Measurements from ENCODE around the gene TMEM203. TPM values are rescaled to one million over a fixed set of nuclear protein-coding genes. Genes with fewer than 3 reads are reported as not detected.

The TMEM203 gene
- total RNA-seq, 1 donor from 2014 or later, result 26.6 TPM

DNA sequence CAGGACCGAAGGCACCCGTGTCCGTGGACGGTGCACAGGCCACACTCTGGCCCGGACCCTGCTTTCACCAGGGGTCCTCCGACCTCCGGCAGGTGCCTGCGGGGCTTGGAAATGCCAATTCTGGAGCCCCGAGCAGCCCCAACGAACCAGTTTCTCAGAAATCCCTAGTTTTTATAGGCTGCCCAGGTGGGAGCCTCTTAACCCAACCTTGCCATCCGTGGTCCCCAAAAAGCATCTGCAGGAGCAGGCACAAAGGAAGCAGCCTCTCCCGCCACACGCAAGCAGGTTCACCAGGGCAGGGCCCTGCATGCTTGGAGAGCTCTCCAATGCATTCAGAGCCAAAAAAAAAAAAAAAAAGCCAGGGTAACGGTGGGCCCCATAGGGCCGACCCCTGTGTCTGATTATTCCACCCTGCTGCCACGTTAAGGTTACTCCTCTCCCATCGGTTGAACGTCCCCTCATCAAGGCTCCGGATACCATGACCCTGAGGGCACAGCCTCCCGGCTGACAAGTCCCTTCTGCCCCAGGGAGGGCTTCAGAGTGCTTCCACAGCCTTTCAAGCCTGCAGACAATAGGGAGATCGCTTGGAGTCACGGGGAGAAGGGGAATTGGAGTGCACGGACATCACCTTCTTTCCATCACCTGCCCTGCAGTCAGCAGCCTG lies 4.1 kb downstream of the TMEM203 start:
- Histone ChIP-seq H3K27ac (peak overlapping the region; percentile 85), H3K9me3 (no peaks in the 10 kb centered on the region), H3K27me3 (ENCODE audit: low read depth) (no peaks in the 10 kb centered on the region), H3K4me3 (peak overlapping the region; percentile 69), H3K36me3 (no peaks in the 10 kb centered on the region), H3K4me1 (peaks cover 60% of the 10 kb centered on the region)
- no peak for DNase-seq
- ATAC-seq, result no peak
- intact Hi-C loops (cut with DNase I), result no loop called here
- TF ChIP-seq, protein P1, sequence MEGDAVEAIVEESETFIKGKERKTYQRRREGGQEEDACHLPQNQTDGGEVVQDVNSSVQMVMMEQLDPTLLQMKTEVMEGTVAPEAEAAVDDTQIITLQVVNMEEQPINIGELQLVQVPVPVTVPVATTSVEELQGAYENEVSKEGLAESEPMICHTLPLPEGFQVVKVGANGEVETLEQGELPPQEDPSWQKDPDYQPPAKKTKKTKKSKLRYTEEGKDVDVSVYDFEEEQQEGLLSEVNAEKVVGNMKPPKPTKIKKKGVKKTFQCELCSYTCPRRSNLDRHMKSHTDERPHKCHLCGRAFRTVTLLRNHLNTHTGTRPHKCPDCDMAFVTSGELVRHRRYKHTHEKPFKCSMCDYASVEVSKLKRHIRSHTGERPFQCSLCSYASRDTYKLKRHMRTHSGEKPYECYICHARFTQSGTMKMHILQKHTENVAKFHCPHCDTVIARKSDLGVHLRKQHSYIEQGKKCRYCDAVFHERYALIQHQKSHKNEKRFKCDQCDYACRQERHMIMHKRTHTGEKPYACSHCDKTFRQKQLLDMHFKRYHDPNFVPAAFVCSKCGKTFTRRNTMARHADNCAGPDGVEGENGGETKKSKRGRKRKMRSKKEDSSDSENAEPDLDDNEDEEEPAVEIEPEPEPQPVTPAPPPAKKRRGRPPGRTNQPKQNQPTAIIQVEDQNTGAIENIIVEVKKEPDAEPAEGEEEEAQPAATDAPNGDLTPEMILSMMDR (IDR thresholded peaks at IDR 0.05), result no peak

GRCh38 chr9:137200311-137201204 lies 4.9 kb downstream of the TMEM203 start, which contains the start of gene TPRN:
Gene TPRN (minus strand): TSS chr9:137200741. CDS start chr9:137200711, 30 bp downstream.
- peaks cover 63% of the 10 kb centered on the region for H3K4me1 ChIP-seq
- ATAC-seq, result peak; percentile 95 to 97

GRCh38 chr9:137199411-137200121 lies 5.9 kb downstream of the TMEM203 start:
- TF ChIP-seq, protein P1 (IDR thresholded peaks at IDR 0.05), result no peak
- H3K27me3 ChIP-seq (ENCODE audit: low read depth), result no peaks in the 10 kb centered on the region
- intact Hi-C loops (cut with DNase I), result no loop called here
- DNase-seq (no peak), ATAC-seq (no peak)
- peaks cover 68% of the 10 kb centered on the region for H3K4me1 ChIP-seq
- peak overlapping the region; percentile 69 for H3K4me3 ChIP-seq
- H3K36me3 ChIP-seq, result no peaks in the 10 kb centered on the region
- peak overlapping the region; percentile 78 for H3K27ac ChIP-seq
- no peaks in the 10 kb centered on the region for H3K9me3 ChIP-seq

More at GRCh38 chr9:137200311-137201204, 4.9 kb downstream of the TMEM203 start, which contains the start of gene TPRN:
- peak; percentile 100 for DNase-seq
- intact Hi-C loops (cut with DNase I), result no loop called here
- no peaks in the 10 kb centered on the region for H3K36me3 ChIP-seq
- TF ChIP-seq, protein P1 (IDR thresholded peaks at IDR 0.05), result no peak
- H3K4me3 ChIP-seq, result peak within 1 kb of the TSS; percentile 69
- no peaks in the 10 kb centered on the region for H3K9me3 ChIP-seq
- H3K27ac ChIP-seq, result peak within 1 kb of the TSS; percentile 85
- H3K27me3 ChIP-seq (ENCODE audit: low read depth), result no peaks in the 10 kb centered on the region

- DNase-seq, result no peak
- Histone ChIP-seq H3K36me3 (no peaks in the 10 kb centered on the region), H3K4me1 (peaks cover 67% of the 10 kb centered on the region), H3K27me3 (ENCODE audit: low read depth) (no peaks in the 10 kb centered on the region), H3K4me3 (peak overlapping the region; percentile 69), H3K27ac (peak overlapping the region; percentile 78), H3K9me3 (no peaks in the 10 kb centered on the region)
- ATAC-seq, result no peak
- TF ChIP-seq, protein P1 (IDR thresholded peaks at IDR 0.05), result no peak
- intact Hi-C loops (cut with DNase I), result no loop called here
Measured at GRCh38 chr9:137198902-137199283, 6.6 kb downstream of the TMEM203 start.

All from lower lobe of right lung (tissue), 2 donors.